HEK293 (cell line): ENCODE data around the gene PPOX.

Experiments used
- ZNF558 ChIP-seq: fragments of 450-650 bp; formaldehyde crosslinking; IDR thresholded peaks from 2 replicates; pipeline ENCODE4 v1.5.1; 2016; ENCODE audit warnings: missing biosample characterization, missing genetic modification characterization
- ZNF560 ChIP-seq: fragments of 450-650 bp; formaldehyde crosslinking; IDR thresholded peaks from 2 replicates; pipeline ENCODE4 v1.5.1; 2017; ENCODE audit warnings: missing biosample characterization, missing genetic modification characterization, borderline replicate concordance

GRCh38 chr1:161121834-161122233, 44.4 kb upstream of the PPOX start:
- TF ChIP-seq ZNF558 (tag by site-specific recombination) (no peak), ZNF560 (no peak)
